DMS79 treated with DMSO at 0.1 percent for 48 hours (cell line): Measurements from ENCODE around the gene SH3RF3.
A peak's percentile ranks its signal among the peaks of the same experiment; 100 is the strongest.
"Not testable (repeated sequence)": the region's sequence is repeated elsewhere in the genome, so short reads cannot be mapped to it uniquely, and the experiment has no call there.

ENCODE experiments used
- DNase-seq: peaks from one replicate; lab custom pipeline; 2025; lab: John Stamatoyannopoulos, UW

Gene SH3RF3

DNA sequence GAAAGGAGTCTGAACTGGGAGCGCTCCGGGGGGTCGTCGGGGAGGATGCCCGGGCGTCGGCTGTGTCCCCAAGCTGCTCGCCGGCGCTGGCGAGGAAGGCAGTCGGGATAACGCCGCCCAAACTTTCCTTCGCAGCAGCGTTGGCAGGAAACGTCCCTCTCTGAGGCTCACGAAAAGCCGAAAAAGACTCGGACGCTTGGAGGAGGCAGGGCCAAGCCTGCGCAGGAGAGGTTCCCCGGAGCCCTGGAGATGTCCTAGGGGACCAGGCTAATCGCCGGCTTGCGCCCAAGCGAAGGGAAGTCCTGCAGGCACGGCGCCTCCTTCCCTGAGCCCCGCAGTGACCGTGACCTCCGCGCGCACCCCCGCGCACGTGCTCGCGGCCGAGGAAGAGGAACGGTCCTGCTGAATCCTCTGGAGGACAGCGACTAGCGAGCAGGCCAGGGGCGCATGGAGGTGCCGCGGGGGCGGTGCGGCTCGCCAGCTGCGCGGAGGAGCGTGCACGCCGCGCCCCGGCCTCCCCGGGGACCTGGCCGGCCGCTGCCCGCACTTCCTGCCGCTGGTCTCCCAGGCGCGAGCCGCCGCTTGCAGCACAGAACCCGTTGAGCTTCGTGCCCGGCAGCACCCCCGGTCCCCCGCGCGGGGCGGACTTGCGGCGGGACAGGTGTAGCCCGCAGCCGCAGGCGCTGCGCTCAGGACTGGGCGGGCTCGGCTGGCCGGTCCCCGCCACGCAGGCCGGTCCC, at the start of gene SH3RF3:
Gene SH3RF3 (plus strand): TSS at position 590 of the 740 bp plus-strand sequence.
- DNase-seq, result peak; percentile 19

- no peak for DNase-seq
These were observed 49.4 kb upstream of the SH3RF3 start for GRCh38 chr2:109079590-109079989.

DNA sequence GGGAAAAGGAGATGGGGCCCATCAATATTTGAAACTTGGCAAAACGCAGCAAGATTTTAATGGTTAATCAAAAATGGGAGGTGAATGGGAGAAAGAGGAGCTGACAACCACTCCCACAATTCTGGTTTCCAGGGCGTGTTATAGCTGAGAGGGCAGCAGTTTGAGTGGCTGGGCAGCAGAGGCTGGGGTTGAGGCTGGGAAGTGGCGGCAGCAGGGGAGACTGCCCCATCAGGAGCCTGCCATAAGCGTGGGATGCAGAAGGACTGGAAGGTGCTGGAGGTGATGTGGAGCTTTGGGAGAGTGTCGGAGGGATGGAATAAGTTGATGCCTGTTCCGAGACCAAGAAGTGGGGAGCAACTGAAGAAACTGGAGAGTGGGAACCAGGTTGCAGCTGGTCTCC, 48.9 kb upstream of the SH3RF3 start:
- no peak for DNase-seq

GRCh38 chr2:109080757-109081156, 48.2 kb upstream of the SH3RF3 start:
- peak; percentile 7 for DNase-seq

DNA sequence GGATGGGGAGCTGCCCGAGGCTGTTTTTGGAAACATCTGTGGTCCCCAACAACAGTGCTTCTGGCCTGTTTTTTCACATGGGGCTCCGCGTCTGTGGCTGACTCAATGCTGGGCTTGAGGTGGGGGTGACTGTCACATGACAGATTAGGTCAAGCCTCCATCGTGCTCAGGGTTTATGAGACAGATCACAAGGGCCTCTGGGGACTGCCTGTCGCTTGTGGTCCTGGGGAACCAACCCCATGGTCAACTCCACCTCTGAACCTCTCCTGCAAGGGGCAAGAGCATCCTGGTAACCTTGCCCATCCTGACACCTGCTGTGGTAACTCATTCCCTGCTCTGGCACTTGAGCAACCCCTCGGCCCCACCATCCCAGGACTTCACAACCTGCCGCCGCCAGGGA, 47.6 kb upstream of the SH3RF3 start:
- no peak for DNase-seq

- no peak for DNase-seq
These were observed 45.2 kb upstream of the SH3RF3 start for GRCh38 chr2:109083771-109084170.

- no peak for DNase-seq
These were observed 44.7 kb upstream of the SH3RF3 start for GRCh38 chr2:109084341-109084740.

GRCh38 chr2:109085912-109086742, 42.9 kb upstream of the SH3RF3 start:
- DNase-seq, result no peak

GRCh38 chr2:109086743-109087020, 42.3 kb upstream of the SH3RF3 start:
- no peak for DNase-seq

GRCh38 chr2:109087055-109087663, 41.8 kb upstream of the SH3RF3 start:
- no peak for DNase-seq

DNA sequence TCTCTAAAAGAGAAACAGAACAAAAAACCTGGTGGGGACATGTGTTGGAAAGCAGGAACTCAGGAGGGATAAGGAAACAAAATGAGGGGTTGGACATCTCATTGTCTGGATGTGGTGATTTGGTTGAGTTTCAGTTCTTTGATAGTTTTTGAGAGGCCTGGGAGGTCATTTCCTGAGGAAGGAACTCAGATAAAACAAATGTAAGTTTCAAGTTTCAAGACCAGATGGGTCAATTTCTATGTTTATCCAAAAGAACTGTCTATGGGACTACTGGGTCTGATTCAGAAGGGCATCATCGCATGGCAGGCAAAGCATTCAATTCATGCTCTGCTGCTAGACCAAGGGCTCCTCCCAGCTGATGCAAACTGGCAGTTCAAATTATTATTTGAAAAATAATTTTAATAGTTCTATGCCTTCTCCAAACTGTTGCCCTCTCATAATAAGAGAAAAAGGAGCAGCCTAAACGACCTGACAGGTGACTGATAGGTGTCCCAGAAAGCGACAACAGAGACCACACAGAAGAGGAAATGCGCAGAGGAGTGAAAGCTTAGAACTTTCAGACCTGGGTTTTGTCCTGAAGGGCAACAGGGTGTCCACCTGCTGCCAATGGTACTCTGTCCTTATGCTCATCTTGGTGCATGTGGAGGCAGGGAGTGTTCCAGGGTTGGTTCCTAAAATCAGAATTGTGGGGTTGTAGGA, 39.3 kb upstream of the SH3RF3 start:
- no peak for DNase-seq

DNA sequence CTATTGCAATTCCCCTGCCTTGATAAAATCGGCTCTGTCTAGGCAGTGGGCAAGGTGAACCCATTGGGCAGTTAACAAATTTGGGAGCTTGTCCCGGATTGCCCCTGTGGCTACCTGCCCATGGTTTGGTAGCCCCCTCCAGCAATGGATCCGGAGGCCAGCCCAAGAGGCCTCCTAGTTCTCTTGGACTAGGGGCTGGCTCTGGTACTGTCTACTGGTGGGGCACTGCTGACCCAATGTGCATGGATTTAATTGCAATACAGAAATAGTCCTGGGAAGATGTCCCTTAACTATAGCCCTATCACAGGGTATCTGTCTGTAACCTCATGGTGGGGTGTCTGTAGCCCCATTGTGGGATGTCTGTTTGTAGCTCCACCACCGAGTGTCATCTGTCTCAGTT, 37.5 kb upstream of the SH3RF3 start:
- no peak for DNase-seq

GRCh38 chr2:109094144-109094543, 34.9 kb upstream of the SH3RF3 start:
- DNase-seq, result no peak

DNA sequence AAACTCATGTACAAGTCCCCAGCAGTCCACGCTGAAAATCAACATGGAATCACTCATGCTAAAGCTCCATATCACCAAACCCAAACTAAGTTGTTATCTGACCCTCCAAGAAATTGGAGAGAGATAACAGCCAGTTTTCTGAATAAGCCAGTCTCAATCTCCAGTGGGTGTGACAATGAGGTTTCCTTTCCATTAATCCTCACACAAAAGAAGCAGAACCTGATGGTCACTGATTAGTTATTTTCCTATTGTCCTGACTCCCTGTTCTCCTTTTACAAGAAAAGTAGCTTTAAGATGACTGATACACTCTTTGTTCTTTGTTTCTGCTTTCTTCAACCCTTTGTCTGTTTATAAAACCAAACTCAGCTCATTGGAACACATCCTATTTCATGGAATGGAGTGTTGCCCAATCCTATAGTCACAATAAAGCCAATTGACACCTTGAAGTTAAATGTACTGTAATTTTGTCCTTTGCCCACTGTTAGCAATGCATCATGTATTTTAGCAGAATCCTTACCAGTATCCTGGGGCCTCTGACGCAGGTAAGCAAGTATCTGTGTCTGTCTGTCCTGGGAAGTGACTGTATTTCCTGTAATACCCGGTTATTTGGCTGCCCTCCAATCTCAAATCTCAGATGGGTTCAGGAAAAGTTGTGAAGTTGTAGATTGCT, 30.6 kb upstream of the SH3RF3 start:
- no peak for DNase-seq

DNA sequence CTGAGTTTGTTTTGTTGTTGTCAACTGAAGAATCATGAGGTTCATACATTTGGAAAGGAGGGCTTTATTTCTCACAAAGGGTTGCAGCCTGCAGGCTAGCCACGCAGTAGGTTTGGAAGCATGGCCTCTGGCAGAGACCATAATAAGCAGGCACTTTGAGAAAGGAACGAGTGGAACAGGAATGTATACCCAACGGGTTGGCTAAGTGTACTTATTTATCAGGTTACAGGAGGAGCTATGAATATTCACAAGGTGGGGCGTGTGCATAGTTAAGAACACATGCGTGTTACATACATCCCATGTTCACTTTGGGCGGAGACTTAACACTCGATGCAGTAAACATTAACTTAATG, 30.1 kb upstream of the SH3RF3 start:
- no peak for DNase-seq

- peak; percentile 8 for DNase-seq
These were observed 26.3 kb upstream of the SH3RF3 start for GRCh38 chr2:109102588-109103233.

- DNase-seq, result no peak
These were observed 23.9 kb upstream of the SH3RF3 start for GRCh38 chr2:109105113-109105512.

GRCh38 chr2:109108740-109109139, 20.3 kb upstream of the SH3RF3 start:
- DNase-seq, result no peak

DNA sequence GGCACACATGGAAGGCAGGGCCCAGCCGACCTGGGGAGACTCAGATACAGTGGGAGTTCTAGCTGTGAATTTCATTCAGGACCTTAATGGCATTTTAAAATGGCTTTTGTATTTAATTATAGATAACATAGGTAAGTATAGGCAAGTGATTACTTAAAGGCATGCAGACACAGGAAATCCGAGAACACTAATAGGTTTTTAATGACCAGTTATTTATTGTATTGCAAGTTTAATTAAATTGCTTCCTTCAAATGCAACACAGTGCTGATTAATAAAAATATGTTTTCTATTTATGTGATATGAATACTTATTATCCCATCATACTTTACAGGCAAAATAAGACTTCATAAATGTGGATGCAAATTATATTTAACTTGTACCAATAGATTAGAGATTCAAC, 19.7 kb upstream of the SH3RF3 start:
- DNase-seq, result no peak

DNA sequence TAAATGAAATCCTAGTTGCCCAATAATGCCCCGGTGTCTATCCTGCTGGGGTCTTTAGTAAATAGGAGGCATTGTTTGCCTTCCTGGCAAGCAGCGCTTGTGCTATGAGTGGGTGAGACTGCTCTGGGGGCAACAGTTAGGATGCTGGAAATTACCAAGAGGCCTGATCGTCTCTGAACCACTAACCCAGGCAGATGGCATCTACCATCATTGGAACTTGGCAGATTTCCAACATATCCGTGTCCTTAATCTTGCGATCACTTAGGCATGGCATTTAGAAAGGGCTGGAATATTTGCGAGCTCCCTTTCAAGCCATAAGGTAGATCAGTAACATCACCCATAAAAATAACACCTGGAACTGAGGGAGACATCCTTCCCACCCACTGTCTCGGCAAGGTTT, 18.8 kb upstream of the SH3RF3 start:
- DNase-seq, result peak; percentile 12

- DNase-seq, result not testable (repeated sequence)
These were observed 11.8 kb upstream of the SH3RF3 start for GRCh38 chr2:109117181-109117580.

GRCh38 chr2:109117780-109118179, 11.2 kb upstream of the SH3RF3 start:
- DNase-seq, result no peak
